Peyer's patch (tissue), 4 donors: Measurements from ENCODE around the gene CADPS2. TPM values are rescaled to one million over a fixed set of nuclear protein-coding genes. Genes with fewer than 3 reads are reported as not detected.
"Not testable (repeated sequence)": the region's sequence is repeated elsewhere in the genome, so short reads cannot be mapped to it uniquely, and the experiment has no call there.

Experiments used
- DNase-seq, 3 donors: peaks; one replicate each; pipeline ENCODE4 v3.0.0-alpha.2; 2017 to 2019
- H3K27ac ChIP-seq, 4 donors: fragments of 200-600 bp; sonication (generic); one replicate each; pipeline ENCODE4 v1.5.1; 2016 to 2019
- H3K27me3 ChIP-seq, 2 donors: fragments of 200-600 bp; sonication (generic); one replicate each; pipeline ENCODE4 v1.5.1; 2019
- H3K36me3 ChIP-seq, 3 donors: fragments of 200-600 bp; sonication (generic); one replicate each; pipeline ENCODE4 v1.5.1; 2016 to 2019
- H3K4me1 ChIP-seq, 4 donors: fragments of 200-600 bp; sonication (generic); one replicate each; pipeline ENCODE4 v1.5.1; 2016 to 2019
- H3K4me3 ChIP-seq, 4 donors: fragments of 200-600 bp; sonication (generic); 1 replicate in 3 of 4; 2 replicates in 1 of 4; pipeline ENCODE4 v1.5.1; 2016 to 2019; ENCODE audit warnings: mild to moderate bottlenecking in 1 of 4
- H3K9me3 ChIP-seq, 4 donors: fragments of 200-600 bp; sonication (generic); one replicate each; pipeline ENCODE4 v1.5.1; 2016 to 2019; ENCODE audit warnings: mild to moderate bottlenecking in 1 of 4
- POLR2A ChIP-seq, 2 donors: fragments of 450-650 bp; IDR thresholded peaks; one replicate each; pipeline ENCODE4 v1.5.1; 2017; ENCODE audit warnings: antibody characterized with exemption in 2 of 2, mild to moderate bottlenecking in 2 of 2, moderate library complexity in 2 of 2
- total RNA-seq, 4 donors: library from RNA; depleted of rRNA; stranded (reverse); fragments of >200 nt; gene quantifications; one replicate each; pipeline ENCODE4 v1.1.0, GENCODE V29; 2016
- TF ChIP-seq, protein P1 (sequence below), 6 experiments: fragments of 450-650 bp in 4 of 6; fragments of 200-600 bp in 2 of 6; sonication (generic) in 1 of 6; IDR thresholded peaks; one replicate each; pipeline ENCODE4 v1.5.1; 2017 to 2019; ENCODE audit warnings: antibody characterized with exemption in 6 of 6, mild to moderate bottlenecking in 3 of 6, moderate library complexity in 1 of 6

The CADPS2 gene
- total RNA-seq, 4 donors from 2014 or later = 11.4 to 21.5 (median 16.5) TPM

DNA sequence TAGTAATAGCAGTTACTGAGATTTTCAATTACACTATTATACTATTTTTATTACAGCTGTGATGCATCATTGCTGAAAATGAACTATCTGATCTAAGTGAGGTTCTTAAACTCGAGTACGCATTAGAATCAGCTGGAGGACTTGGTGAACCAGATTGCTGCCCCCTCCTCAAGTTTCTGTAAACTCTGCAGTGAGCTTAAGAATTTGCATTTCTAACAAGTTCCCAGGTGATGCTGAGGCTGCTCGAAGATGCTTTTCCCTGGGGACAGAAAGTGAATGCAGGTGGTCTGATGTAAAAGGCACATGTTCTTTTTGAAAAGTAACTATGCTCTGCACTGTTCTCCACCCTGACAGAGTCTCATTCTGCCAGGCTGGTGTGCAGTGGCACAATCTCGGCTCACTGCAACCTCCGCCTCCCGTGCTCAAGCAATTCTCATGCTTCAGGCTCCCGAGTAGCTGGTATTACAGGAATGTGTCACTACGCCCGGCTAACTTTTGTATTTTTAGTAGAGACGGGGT is 199.8 kb downstream of the CADPS2 start:
- Histone ChIP-seq H3K27me3 (no peaks in the 10 kb centered on the region), H3K36me3 (no peaks in the 10 kb centered on the region), H3K4me1 (no peaks in the 10 kb centered on the region), H3K27ac (no peak overlapping the region), H3K4me3 (no peak overlapping the region), H3K9me3 (no peaks in the 10 kb centered on the region)
- no peak for DNase-seq
- TF ChIP-seq, protein P1, sequence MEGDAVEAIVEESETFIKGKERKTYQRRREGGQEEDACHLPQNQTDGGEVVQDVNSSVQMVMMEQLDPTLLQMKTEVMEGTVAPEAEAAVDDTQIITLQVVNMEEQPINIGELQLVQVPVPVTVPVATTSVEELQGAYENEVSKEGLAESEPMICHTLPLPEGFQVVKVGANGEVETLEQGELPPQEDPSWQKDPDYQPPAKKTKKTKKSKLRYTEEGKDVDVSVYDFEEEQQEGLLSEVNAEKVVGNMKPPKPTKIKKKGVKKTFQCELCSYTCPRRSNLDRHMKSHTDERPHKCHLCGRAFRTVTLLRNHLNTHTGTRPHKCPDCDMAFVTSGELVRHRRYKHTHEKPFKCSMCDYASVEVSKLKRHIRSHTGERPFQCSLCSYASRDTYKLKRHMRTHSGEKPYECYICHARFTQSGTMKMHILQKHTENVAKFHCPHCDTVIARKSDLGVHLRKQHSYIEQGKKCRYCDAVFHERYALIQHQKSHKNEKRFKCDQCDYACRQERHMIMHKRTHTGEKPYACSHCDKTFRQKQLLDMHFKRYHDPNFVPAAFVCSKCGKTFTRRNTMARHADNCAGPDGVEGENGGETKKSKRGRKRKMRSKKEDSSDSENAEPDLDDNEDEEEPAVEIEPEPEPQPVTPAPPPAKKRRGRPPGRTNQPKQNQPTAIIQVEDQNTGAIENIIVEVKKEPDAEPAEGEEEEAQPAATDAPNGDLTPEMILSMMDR (IDR thresholded peaks at IDR 0.05) = no peak
- no peak for TF ChIP-seq POLR2A (IDR thresholded peaks at IDR 0.05)

DNA sequence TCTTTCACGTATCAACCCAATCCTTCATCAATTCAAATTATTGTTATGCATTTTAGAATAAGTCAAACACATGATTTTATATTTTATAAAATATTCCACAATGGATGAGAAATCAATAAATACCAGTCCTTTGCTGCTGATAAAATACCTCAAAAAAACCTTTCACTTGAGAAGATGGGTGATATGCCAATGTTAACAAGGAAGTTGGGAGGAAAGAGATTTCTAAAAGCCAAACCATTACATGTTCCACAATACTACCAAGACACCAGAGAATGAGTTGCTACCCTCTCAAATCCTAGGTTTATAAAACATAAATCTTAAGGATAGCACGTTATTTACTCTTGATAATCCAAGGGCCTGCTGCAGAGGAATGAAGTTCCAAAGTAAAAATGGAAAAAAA is 201.8 kb downstream of the CADPS2 start:
- no peak overlapping the region for H3K27ac ChIP-seq
- no peaks in the 10 kb centered on the region for H3K27me3 ChIP-seq
- DNase-seq = no peak
- no peaks in the 10 kb centered on the region for H3K9me3 ChIP-seq
- no peaks in the 10 kb centered on the region for H3K36me3 ChIP-seq
- no peaks in the 10 kb centered on the region for H3K4me1 ChIP-seq
- TF ChIP-seq, protein P1 (IDR thresholded peaks at IDR 0.05) = no peak
- TF ChIP-seq POLR2A (IDR thresholded peaks at IDR 0.05) = no peak
- no peak overlapping the region for H3K4me3 ChIP-seq

DNA sequence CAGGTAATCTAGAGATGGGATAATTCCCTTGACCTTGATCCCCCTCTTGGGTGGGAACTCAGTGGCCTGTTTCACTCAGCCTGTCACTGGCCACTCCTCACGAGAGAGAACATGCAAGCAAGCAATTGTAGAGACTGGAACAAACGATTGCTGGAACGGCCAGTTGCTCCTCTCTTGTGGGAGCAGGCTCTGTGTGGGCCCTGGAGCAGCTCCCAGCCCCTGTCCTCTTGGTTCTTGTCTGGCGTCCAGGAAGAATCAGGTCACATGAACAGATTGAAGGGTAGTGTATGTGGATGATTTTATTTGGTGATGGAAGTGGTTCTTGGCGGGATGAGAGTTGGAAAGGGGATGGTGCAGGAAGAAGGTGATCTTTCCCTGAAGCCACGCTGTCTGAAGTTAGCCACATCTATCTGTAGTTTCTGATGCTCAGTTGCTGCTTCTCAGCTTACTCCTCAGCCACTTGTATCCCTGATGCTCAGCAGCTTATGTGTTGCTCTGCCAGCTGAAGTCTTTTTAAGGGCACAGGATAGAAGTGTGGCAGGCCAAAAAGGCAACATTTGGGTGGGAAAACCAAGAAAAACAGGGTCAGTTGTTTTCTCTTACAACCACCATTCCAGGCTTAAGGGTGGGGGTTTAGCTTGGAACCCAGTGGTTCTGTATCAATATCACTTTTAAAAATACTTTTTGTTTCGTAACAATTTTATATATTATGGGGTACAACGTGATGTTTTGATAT is 203.3 kb downstream of the CADPS2 start:
- no peak for TF ChIP-seq POLR2A (IDR thresholded peaks at IDR 0.05)
- TF ChIP-seq, protein P1 (IDR thresholded peaks at IDR 0.05) = no peak

DNA sequence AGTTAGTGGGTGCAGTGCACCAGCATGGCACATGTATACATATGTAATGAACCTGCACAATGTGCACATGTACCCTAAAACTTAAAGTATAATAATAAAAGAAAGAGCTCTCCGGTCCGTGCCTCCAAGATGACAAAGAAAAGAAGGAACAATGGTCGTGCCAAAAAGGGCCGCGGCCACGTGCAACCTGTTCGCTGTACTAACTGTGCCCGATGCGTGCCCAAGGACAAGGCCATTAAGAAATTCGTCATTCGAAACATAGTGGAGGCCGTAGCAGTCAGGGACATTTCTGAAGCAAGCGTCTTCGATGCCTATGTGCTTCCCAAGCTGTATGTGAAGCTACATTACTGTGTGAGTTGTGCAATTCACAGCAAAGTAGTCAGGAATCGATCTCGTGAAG is 205.1 kb downstream of the CADPS2 start:
- not testable (repeated sequence) for H3K9me3 ChIP-seq, H3K4me3 ChIP-seq, H3K27me3 ChIP-seq, H3K36me3 ChIP-seq, H3K27ac ChIP-seq, DNase-seq, H3K4me1 ChIP-seq

More for the DNA sequence above, 203.3 kb downstream of the CADPS2 start:
- no peak overlapping the region for H3K27ac ChIP-seq
- no peak overlapping the region for H3K4me3 ChIP-seq
- no peaks in the 10 kb centered on the region for H3K36me3 ChIP-seq
- no peaks in the 10 kb centered on the region for H3K9me3 ChIP-seq
- H3K27me3 ChIP-seq = no peaks in the 10 kb centered on the region
- no peaks in the 10 kb centered on the region for H3K4me1 ChIP-seq
- DNase-seq = no peak

DNA sequence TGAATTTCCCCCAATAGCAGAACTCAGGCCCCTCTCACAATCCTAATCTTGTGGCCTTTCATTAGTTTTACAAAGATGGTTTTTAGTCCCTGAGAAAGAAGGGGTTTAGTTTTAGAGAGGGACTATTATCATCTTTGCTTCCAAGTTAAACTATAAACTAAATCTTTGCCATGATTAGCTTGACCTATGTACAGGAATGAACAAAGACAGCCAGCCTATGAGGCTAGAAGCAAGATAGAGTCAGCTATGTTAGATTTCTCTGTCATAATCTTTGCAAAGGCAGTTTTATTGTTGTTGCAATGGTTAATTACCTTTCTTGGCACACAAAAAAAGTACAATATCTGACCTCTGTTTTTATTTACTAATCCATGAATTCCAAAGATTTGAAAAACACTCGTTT is 206.4 kb downstream of the CADPS2 start:
- Histone ChIP-seq H3K4me3 (no peak overlapping the region), H3K27ac (peak overlapping the region in 1 of 4 donors; percentile 80), H3K4me1 (no peaks in the 10 kb centered on the region), H3K9me3 (no peaks in the 10 kb centered on the region), H3K36me3 (no peaks in the 10 kb centered on the region), H3K27me3 (no peaks in the 10 kb centered on the region)
- no peak for DNase-seq
- TF ChIP-seq, protein P1 (IDR thresholded peaks at IDR 0.05) = no peak
- no peak for TF ChIP-seq POLR2A (IDR thresholded peaks at IDR 0.05)

DNA sequence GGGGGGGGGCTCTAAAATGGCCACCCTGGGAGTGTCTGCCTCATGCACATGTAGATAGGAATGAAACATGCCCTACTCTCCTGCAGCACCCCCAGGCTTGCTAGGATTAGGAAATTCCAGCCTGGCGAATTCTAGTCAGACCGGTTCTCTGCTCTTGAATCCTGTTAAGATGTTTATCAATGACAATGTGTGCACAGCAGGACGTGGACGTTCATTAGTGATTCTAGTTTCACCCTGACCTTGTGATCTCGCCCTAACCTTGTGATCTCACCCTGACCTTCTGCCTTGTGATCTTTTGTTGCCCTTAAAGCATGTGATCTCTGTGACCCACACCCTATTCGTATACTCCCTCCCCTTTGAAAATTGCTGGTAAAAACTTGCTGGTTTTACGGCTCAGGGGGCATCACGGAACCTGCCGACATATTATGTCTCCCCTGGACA is 207.0 kb downstream of the CADPS2 start:
- peak overlapping the region in 1 of 4 donors; percentile 80 for H3K27ac ChIP-seq
- peak in 1 of 3 donors; percentile 59 for DNase-seq
- not testable (repeated sequence) for H3K9me3 ChIP-seq

More for the DNA sequence above, 207.0 kb downstream of the CADPS2 start:
- not testable (repeated sequence) for H3K4me1 ChIP-seq, H3K36me3 ChIP-seq, H3K4me3 ChIP-seq, H3K27me3 ChIP-seq
